T-helper 2 cell treated with Interferon-gamma antibody and Interleukin-4, amounts not matched to agents 5 μg/mL and 100 μg/mL, for 36 hours (primary cell): ENCODE measurements around the gene SHCBP1L.

Experiments
- DNase-seq: peaks from one replicate; pipeline ENCODE4 v3.0.0; 2021; ENCODE audit warnings: low spot score
- H3K27ac Mint-ChIP-seq: one replicate; pipeline ENCODE4 v1.8.0; 2021; ENCODE audit warnings: mild to moderate bottlenecking, mixed read lengths
- H3K27me3 Mint-ChIP-seq: one replicate; pipeline ENCODE4 v1.8.0; 2021; ENCODE audit warnings: low read depth, mixed read lengths
- H3K36me3 Mint-ChIP-seq: one replicate; pipeline ENCODE4 v1.8.0; 2021; ENCODE audit warnings: low read depth, mixed read lengths
- H3K4me1 Mint-ChIP-seq: one replicate; pipeline ENCODE4 v1.8.0; 2021; ENCODE audit warnings: low read depth, mixed read lengths
- H3K4me3 Mint-ChIP-seq: one replicate; pipeline ENCODE4 v1.8.0; 2022; ENCODE audit warnings: mild to moderate bottlenecking, moderate library complexity, mixed read lengths
- H3K9me3 Mint-ChIP-seq: one replicate; pipeline ENCODE4 v1.8.0; 2021; ENCODE audit warnings: mixed read lengths

SHCBP1L gene

GRCh38 chr1:182863940-182864339 lies 89.0 kb downstream of the SHCBP1L start:
- H3K27me3 Mint-ChIP-seq = no peaks in the 10 kb centered on the region
- no peak for DNase-seq
- H3K4me1 Mint-ChIP-seq = peaks cover 10% of the 10 kb centered on the region
- no peaks in the 10 kb centered on the region for H3K9me3 Mint-ChIP-seq
- no peak overlapping the region for H3K27ac Mint-ChIP-seq
- H3K36me3 Mint-ChIP-seq = peaks cover 79% of the 10 kb centered on the region
- H3K4me3 Mint-ChIP-seq = no peak overlapping the region

GRCh38 chr1:182862827-182863226 lies 90.1 kb downstream of the SHCBP1L start:
- DNase-seq = no peak
- H3K4me1 Mint-ChIP-seq = peaks cover 10% of the 10 kb centered on the region
- peaks cover 84% of the 10 kb centered on the region for H3K36me3 Mint-ChIP-seq
- no peak overlapping the region for H3K27ac Mint-ChIP-seq
- H3K4me3 Mint-ChIP-seq = no peak overlapping the region
- no peaks in the 10 kb centered on the region for H3K27me3 Mint-ChIP-seq
- H3K9me3 Mint-ChIP-seq = no peaks in the 10 kb centered on the region

- no peak for DNase-seq
- no peaks in the 10 kb centered on the region for H3K9me3 Mint-ChIP-seq
- no peak overlapping the region for H3K27ac Mint-ChIP-seq
- H3K36me3 Mint-ChIP-seq = peaks cover 83% of the 10 kb centered on the region
- H3K4me3 Mint-ChIP-seq = no peak overlapping the region
- H3K4me1 Mint-ChIP-seq = peaks cover 10% of the 10 kb centered on the region
- no peaks in the 10 kb centered on the region for H3K27me3 Mint-ChIP-seq
Observed at GRCh38 chr1:182861994-182862393, 91.0 kb downstream of the SHCBP1L start.

GRCh38 chr1:182860658-182861057 lies 92.3 kb downstream of the SHCBP1L start:
- DNase-seq = no peak
- Mint-ChIP-seq H3K9me3 (no peaks in the 10 kb centered on the region), H3K27ac (no peak overlapping the region), H3K36me3 (peaks cover 76% of the 10 kb centered on the region), H3K4me3 (no peak overlapping the region), H3K4me1 (peaks cover 10% of the 10 kb centered on the region), H3K27me3 (no peaks in the 10 kb centered on the region)

- DNase-seq = no peak
- no peaks in the 10 kb centered on the region for H3K9me3 Mint-ChIP-seq
- H3K27ac Mint-ChIP-seq = no peak overlapping the region
- no peak overlapping the region for H3K4me3 Mint-ChIP-seq
- peaks cover 10% of the 10 kb centered on the region for H3K4me1 Mint-ChIP-seq
- H3K36me3 Mint-ChIP-seq = peaks cover 82% of the 10 kb centered on the region
- H3K27me3 Mint-ChIP-seq = no peaks in the 10 kb centered on the region
Observed at GRCh38 chr1:182857212-182857611, 95.8 kb downstream of the SHCBP1L start.

- Mint-ChIP-seq H3K4me3 (no peak overlapping the region), H3K9me3 (no peaks in the 10 kb centered on the region), H3K27ac (no peak overlapping the region), H3K36me3 (peaks cover 80% of the 10 kb centered on the region), H3K4me1 (peaks cover 4% of the 10 kb centered on the region), H3K27me3 (no peaks in the 10 kb centered on the region)
- DNase-seq = no peak
Observed at GRCh38 chr1:182855911-182856310, 97.1 kb downstream of the SHCBP1L start.

GRCh38 chr1:182851825-182852224 lies 101.1 kb downstream of the SHCBP1L start:
- H3K36me3 Mint-ChIP-seq = peaks cover 77% of the 10 kb centered on the region
- no peak for DNase-seq

GRCh38 chr1:182850319-182850718 lies 102.6 kb downstream of the SHCBP1L start:
- no peak for DNase-seq
- no peaks in the 10 kb centered on the region for H3K9me3 Mint-ChIP-seq
- peaks cover 34% of the 10 kb centered on the region for H3K4me1 Mint-ChIP-seq
- H3K36me3 Mint-ChIP-seq = peaks cover 79% of the 10 kb centered on the region
- H3K27ac Mint-ChIP-seq = no peak overlapping the region
- H3K4me3 Mint-ChIP-seq = no peak overlapping the region
- no peaks in the 10 kb centered on the region for H3K27me3 Mint-ChIP-seq

More at GRCh38 chr1:182851825-182852224, 101.1 kb downstream of the SHCBP1L start:
- no peaks in the 10 kb centered on the region for H3K27me3 Mint-ChIP-seq
- H3K27ac Mint-ChIP-seq = no peak overlapping the region
- H3K4me1 Mint-ChIP-seq = peaks cover 31% of the 10 kb centered on the region
- H3K9me3 Mint-ChIP-seq = no peaks in the 10 kb centered on the region
- H3K4me3 Mint-ChIP-seq = no peak overlapping the region
